H9 (cell line): ENCODE results near the gene MYF6. TPM values are rescaled to one million over a fixed set of nuclear protein-coding genes. Genes with fewer than 3 reads are reported as not detected.

Experiments
- DNase-seq: peaks from one replicate; pipeline ENCODE4 v3.0.0-alpha.2; 2017
- H2AFZ ChIP-seq: one replicate; pipeline ENCODE4 v1.6.1; 2013; ENCODE audit warnings: mild to moderate bottlenecking, low read length, control low read depth, moderate library complexity
- H2AK5ac ChIP-seq: 2 replicates; pipeline ENCODE4 v1.6.1; 2013; ENCODE audit warnings: low read length, control low read depth, mixed read lengths; ENCODE audit not compliant: insufficient read length
- H2BK120ac ChIP-seq: one replicate; pipeline ENCODE4 v1.6.1; 2013; ENCODE audit warnings: low read depth, mild to moderate bottlenecking, low read length, control low read depth, inconsistent platforms; ENCODE audit not compliant: poor library complexity, severe bottlenecking
- H2BK12ac ChIP-seq: 2 replicates; pipeline ENCODE4 v1.6.1; 2013; ENCODE audit warnings: low read length, control low read depth, mixed read lengths, low read depth; ENCODE audit not compliant: insufficient read length
- H2BK15ac ChIP-seq: 2 replicates; pipeline ENCODE4 v1.6.1; 2013; ENCODE audit warnings: low read depth, low read length, control low read depth
- H2BK20ac ChIP-seq: one replicate; pipeline ENCODE4 v1.6.1; 2013; ENCODE audit warnings: low read depth, mild to moderate bottlenecking, low read length, control low read depth, inconsistent platforms; ENCODE audit not compliant: poor library complexity, severe bottlenecking
- H2BK5ac ChIP-seq: 2 replicates; pipeline ENCODE4 v1.6.1; 2013; ENCODE audit warnings: low read length, control low read depth, mixed read lengths; ENCODE audit not compliant: insufficient read length
- H3K14ac ChIP-seq: 2 replicates; pipeline ENCODE4 v1.6.1; 2013; ENCODE audit warnings: low read length, control low read depth; ENCODE audit not compliant: insufficient read depth
- H3K18ac ChIP-seq: 2 replicates; pipeline ENCODE4 v1.6.1; 2013; ENCODE audit warnings: low read depth, mild to moderate bottlenecking, mixed read lengths, low read length, control low read depth; ENCODE audit not compliant: insufficient read length
- H3K23ac ChIP-seq: 2 replicates; pipeline ENCODE4 v1.6.1; 2013; ENCODE audit warnings: low read length, control low read depth, mixed read lengths, low read depth; ENCODE audit not compliant: insufficient read length
- H3K23me2 ChIP-seq: 2 replicates; pipeline ENCODE4 v1.6.1; 2013; ENCODE audit warnings: low read depth, mild to moderate bottlenecking, mixed read lengths, low read length, control low read depth; ENCODE audit not compliant: insufficient read length, poor library complexity, severe bottlenecking
- H3K27ac ChIP-seq: 2 replicates; pipeline ENCODE4 v1.5.1; 2013; ENCODE audit warnings: low read length, control low read depth, mixed read lengths, low read depth; ENCODE audit not compliant: insufficient read length
- H3K27me3 ChIP-seq: 2 replicates; pipeline ENCODE4 v1.6.1; 2013; ENCODE audit warnings: low read length, control low read depth, inconsistent platforms; ENCODE audit not compliant: insufficient read depth
- H3K4ac ChIP-seq: 2 replicates; pipeline ENCODE4 v1.6.1; 2013; ENCODE audit warnings: low read depth, mild to moderate bottlenecking, control low read depth, inconsistent platforms, low read length, moderate library complexity
- H3K4me1 ChIP-seq: 2 replicates; pipeline ENCODE4 v1.6.1; 2013; ENCODE audit warnings: low read length, control low read depth, inconsistent platforms; ENCODE audit not compliant: insufficient read depth
- H3K4me2 ChIP-seq: 2 replicates; pipeline ENCODE4 v1.6.1; 2013; ENCODE audit warnings: low read length, control low read depth, mixed read lengths; ENCODE audit not compliant: insufficient read length, insufficient read depth
- H3K56ac ChIP-seq: 2 replicates; pipeline ENCODE4 v1.6.1; 2013; ENCODE audit warnings: low read depth, mild to moderate bottlenecking, mixed read lengths, low read length, control low read depth; ENCODE audit not compliant: insufficient read length
- H3K79me1 ChIP-seq: 2 replicates; pipeline ENCODE4 v1.6.1; 2013; ENCODE audit warnings: low read depth, mild to moderate bottlenecking, moderate library complexity, low read length, control low read depth, inconsistent platforms; ENCODE audit not compliant: insufficient read depth, poor library complexity, severe bottlenecking
- H3K79me2 ChIP-seq: 2 replicates; pipeline ENCODE4 v1.6.1; 2013; ENCODE audit warnings: low read length, control low read depth, inconsistent platforms; ENCODE audit not compliant: insufficient read depth
- H3K9ac ChIP-seq: 2 replicates; pipeline ENCODE4 v1.6.1; 2013; ENCODE audit warnings: low read length, control low read depth, mixed read lengths; ENCODE audit not compliant: insufficient read length; ENCODE audit errors: extremely low read depth
- H3K9me3 ChIP-seq: one replicate; pipeline ENCODE4 v1.6.1; 2013; ENCODE audit warnings: low read depth, low read length, inconsistent platforms; ENCODE audit not compliant: control insufficient read depth
- H3T11ph ChIP-seq: one replicate; pipeline ENCODE4 v1.6.1; 2013; ENCODE audit warnings: mild to moderate bottlenecking, low read length, control low read depth, inconsistent platforms
- H4K20me1 ChIP-seq: one replicate; pipeline ENCODE4 v1.6.1; 2013; ENCODE audit not compliant: control insufficient read depth, insufficient read length, insufficient read depth
- H4K5ac ChIP-seq: 2 replicates; pipeline ENCODE4 v1.6.1; 2013; ENCODE audit warnings: low read depth, mild to moderate bottlenecking, mixed read lengths, low read length, control low read depth; ENCODE audit not compliant: insufficient read length
- H4K8ac ChIP-seq: replicated peaks from 2 replicates; pipeline ENCODE4 v1.6.1; 2013; ENCODE audit warnings: low read length, control low read depth, mixed read lengths, low read depth; ENCODE audit not compliant: insufficient read length
- H4K91ac ChIP-seq: 2 replicates; pipeline ENCODE4 v1.6.1; 2013; ENCODE audit warnings: low read depth, mild to moderate bottlenecking, moderate library complexity, mixed read lengths, low read length, control low read depth; ENCODE audit not compliant: insufficient read length
- H3K27ac Mint-ChIP-seq, 3 experiments: 2 replicates in 2 of 3; 3 replicates in 1 of 3; pipeline ENCODE4 v1.8.0; 2020 to 2021; ENCODE audit warnings: mixed read lengths in 3 of 3, mild to moderate bottlenecking in 1 of 3, moderate library complexity in 1 of 3
- H3K27me3 Mint-ChIP-seq: 2 replicates; pipeline ENCODE4 v1.8.0; 2021; ENCODE audit warnings: low read depth, mild to moderate bottlenecking, moderate library complexity, mixed read lengths
- H3K36me3 Mint-ChIP-seq, 3 experiments: 2 replicates in 2 of 3; 3 replicates in 1 of 3; pipeline ENCODE4 v1.8.0; 2020 to 2021; ENCODE audit warnings: low read depth in 3 of 3, mixed read lengths in 3 of 3; ENCODE audit not compliant: insufficient read depth in 1 of 3
- H3K4me1 Mint-ChIP-seq, 2 experiments: 2 replicates each; pipeline ENCODE4 v1.8.0; 2020; ENCODE audit warnings: mixed read lengths in 2 of 2
- H3K4me3 Mint-ChIP-seq, 2 experiments: 2 replicates in 1 of 2; 3 replicates in 1 of 2; pipeline ENCODE4 v1.8.0; 2020 to 2021; ENCODE audit warnings: mild to moderate bottlenecking in 2 of 2, mixed read lengths in 2 of 2, moderate library complexity in 1 of 2
- H3K9me3 Mint-ChIP-seq, 2 experiments: 2 replicates in 1 of 2; 3 replicates in 1 of 2; pipeline ENCODE4 v1.8.0; 2020; ENCODE audit warnings: mild to moderate bottlenecking in 2 of 2, mixed read lengths in 2 of 2, moderate library complexity in 1 of 2
- CTCF ChIP-seq: fragments of 200-600 bp; sonication (generic); conservative IDR thresholded peaks from 3 replicates; pipeline ENCODE4 v1.8.0; 2021; ENCODE audit warnings: antibody characterized with exemption, mild to moderate bottlenecking
- WGBS: extraction: QIAGEN DNeasy Blood & Tissue Kit; methylation state at CpG from one replicate; pipeline ENCODE4 v1.1.7; 2013; ENCODE audit warnings: missing lambda C conversion rate, low lambda C conversion rate, mixed read lengths; ENCODE audit not compliant: insufficient read length; ENCODE audit errors: extremely low coverage; 5-methylcytosine and 5-hydroxymethylcytosine counted together
- total RNA-seq: library from RNA; stranded (reverse); gene quantifications from 2 replicates; pipeline ENCODE4 v1.2.1, GENCODE V29; 2021

MYF6 gene
- total RNA-seq, 1 experiment from 2014 or later, result not detected

- Mint-ChIP-seq H3K4me1 (peaks cover 0 to 2% of the 10 kb centered on the region in 2 experiments; a peak in 1 of 4 replicates), H3K27me3 (no peaks in the 10 kb centered on the region), H3K27ac (no peak overlapping the region), H3K36me3 (no peaks in the 10 kb centered on the region), H3K4me3 (no peak overlapping the region), H3K9me3 (no peaks in the 10 kb centered on the region)
- H3K79me1 ChIP-seq, result no peaks in the 10 kb centered on the region
- H2AK5ac ChIP-seq, result no peak overlapping the region
- H4K8ac ChIP-seq, result no peak overlapping the region
- H3K4ac ChIP-seq, result no peak overlapping the region
- no peak overlapping the region for H3K14ac ChIP-seq
- no peak for DNase-seq
- H2BK5ac ChIP-seq, result no peak overlapping the region
- H4K91ac ChIP-seq, result no peak overlapping the region
- no peak for TF ChIP-seq CTCF
- no peaks in the 10 kb centered on the region for H4K20me1 ChIP-seq
- WGBS, result no CpG with 5 or more reads among the region's 6 CpGs
- no peak overlapping the region for H2BK12ac ChIP-seq
- no peak overlapping the region for H2BK20ac ChIP-seq
- 0 out of 2 replicates have a peak, but pooled peaks cover 2% of the 10 kb centered on the region for H3K4me1 ChIP-seq
- H3K9ac ChIP-seq, result no peak overlapping the region
- H3K23ac ChIP-seq, result no peak overlapping the region
- H2AFZ ChIP-seq, result no peak overlapping the region
- no peaks in the 10 kb centered on the region for H3K79me2 ChIP-seq
- no peak overlapping the region for H3K27ac ChIP-seq
- H2BK120ac ChIP-seq, result no peak overlapping the region
- H3K56ac ChIP-seq, result no peak overlapping the region
- no peaks in the 10 kb centered on the region for H3K9me3 ChIP-seq
- H3K23me2 ChIP-seq, result no peaks in the 10 kb centered on the region
- H3K18ac ChIP-seq, result no peak overlapping the region
- no peaks in the 10 kb centered on the region for H3K27me3 ChIP-seq
- H2BK15ac ChIP-seq, result no peak overlapping the region
- no peak overlapping the region for H3K4me2 ChIP-seq
- H4K5ac ChIP-seq, result no peak overlapping the region
- H3T11ph ChIP-seq, result no peak overlapping the region
Measured at GRCh38 chr12:80745851-80746505, 38.5 kb downstream of the MYF6 start.
